ENCODE results near the gene LRP2BP.
A peak's percentile ranks its signal among the peaks of the same experiment; 100 is the strongest.
"Not testable (repeated sequence)": the region's sequence is repeated elsewhere in the genome, so short reads cannot be mapped to it uniquely, and the experiment has no call there.

The LRP2BP gene

DNA sequence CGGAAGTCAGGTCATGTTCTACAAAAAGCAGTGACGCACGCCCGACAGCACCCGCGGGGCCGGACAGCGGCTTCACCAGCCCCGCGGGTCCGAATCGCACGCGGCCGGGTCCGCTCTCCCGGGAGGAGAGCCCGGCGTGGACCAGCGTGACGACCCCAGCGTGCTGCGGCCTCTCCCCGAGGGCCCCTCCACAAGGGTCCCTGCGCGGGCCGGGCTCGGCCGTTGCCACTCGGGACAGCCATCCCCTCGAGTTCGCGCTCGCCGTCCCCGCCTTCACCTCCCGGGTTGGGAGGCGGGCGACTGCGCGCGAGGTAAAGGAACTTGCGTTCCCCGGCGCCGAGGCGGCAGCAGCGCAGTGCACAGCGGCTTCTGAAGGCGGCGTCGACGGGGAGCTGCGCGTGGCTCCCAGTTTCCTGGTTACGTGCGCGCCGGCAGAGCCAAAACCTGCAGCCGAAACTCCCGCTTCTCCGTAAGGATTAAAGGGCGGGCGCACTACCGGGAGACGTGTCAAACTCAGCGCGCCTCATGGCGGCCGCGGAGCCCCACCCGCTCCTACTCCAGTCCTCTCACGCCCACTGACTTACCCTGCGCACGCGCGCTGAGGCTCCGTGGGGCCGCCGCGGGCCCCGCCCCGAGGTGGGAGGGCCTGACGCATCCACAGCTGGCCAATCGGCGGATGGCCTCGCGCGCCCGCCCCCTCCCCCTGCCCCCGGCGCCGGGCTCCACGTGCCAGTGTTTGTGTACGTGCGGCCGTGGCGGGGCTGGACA lies 416 bp upstream of the LRP2BP start:
- peak; percentile 88 to 95 (median 94) for DNase-seq (ENCODE audit: low read depth in 3 of 3)

DNA sequence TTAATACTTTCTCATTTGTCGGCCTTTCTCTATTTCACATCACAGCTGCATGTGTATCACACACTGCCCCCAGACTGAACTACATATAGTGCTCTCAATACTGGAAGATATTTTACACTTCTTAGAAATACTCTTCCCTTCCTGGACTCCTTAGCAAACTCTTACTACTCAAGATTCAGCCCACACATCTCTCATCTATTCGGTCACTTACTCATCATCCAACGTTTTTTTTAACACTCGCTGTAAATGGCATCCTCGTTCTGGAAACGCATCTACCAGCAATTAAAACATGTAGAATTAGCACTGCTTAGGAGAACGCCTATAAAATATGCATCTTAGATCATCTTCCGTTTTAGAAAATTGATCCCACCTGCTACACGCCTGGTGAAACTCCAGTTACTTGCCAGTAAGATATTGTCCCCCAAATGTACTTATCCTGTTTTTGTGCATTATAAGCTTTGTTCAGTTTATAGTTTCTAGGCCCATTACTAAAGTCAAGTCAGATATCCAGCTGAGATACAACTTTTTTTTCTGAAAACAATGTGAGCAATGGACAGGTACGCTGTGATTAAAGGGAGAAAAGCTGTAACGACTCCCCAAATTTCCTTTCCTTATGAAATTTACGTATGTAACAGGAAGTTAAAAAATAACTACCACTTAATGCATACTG lies 1.0 kb downstream of the LRP2BP start:
- DNase-seq (ENCODE audit: low read depth in 3 of 3) = no peak

DNA sequence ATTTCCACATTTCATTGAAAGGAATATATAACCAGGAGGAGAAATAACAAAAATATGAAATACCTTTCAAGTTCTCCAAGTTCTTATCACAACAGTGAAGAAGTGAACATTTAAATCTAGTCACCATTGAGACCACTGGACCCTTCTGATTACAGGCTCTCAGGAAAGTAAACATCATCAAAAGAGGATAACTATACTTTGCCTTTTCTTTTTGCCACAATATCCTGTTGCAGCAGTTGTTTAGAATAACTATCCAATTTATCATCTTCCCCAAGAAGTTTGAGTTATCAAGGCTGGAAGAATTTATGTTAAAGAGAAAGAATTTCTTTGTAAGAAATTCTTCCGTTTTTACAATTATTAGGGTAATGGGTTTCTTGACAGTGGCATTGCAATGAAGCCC lies 3.6 kb downstream of the LRP2BP start:
- no peak for DNase-seq (ENCODE audit: low read depth in 3 of 3)

DNA sequence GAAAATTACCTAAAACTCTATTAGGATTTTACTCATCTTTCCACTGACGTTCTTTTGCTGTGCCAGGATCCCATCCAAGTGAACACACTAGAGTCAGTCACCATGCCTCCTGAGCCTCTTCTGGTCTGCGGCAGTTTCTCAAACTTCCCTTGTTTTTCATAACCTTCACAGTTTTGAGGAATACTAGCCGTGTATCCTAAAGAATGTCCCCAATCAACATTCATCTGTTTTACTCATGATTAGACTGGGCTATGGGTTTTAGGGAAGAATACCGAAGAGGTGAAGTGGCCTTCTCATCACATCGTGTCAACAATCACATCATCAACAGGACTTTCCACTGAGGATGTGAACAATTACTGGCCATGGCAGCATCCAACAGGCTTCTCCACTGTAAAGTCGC lies 4.8 kb downstream of the LRP2BP start:
- DNase-seq (ENCODE audit: low read depth in 3 of 3) = no peak

DNA sequence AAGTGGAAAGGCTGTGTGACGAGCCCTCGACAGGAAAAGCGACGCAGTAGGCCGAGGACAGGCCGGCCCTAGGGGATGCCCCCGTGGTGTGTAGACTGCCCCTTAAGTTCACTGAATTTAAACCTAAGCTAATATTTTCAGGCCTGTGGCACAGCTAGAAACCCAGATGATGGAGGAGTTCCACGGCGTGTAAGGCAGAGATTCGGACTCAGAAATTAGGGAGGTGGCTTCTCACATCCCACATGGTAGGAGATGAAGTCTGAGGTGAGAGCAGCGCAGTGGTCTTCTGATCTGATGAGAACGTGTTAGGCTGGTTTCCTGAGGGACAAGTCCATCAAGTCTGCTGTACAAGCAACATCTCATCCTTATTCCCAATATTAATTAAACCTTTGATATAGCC lies 7.8 kb downstream of the LRP2BP start:
- no peak for DNase-seq (ENCODE audit: low read depth in 3 of 3)

DNA sequence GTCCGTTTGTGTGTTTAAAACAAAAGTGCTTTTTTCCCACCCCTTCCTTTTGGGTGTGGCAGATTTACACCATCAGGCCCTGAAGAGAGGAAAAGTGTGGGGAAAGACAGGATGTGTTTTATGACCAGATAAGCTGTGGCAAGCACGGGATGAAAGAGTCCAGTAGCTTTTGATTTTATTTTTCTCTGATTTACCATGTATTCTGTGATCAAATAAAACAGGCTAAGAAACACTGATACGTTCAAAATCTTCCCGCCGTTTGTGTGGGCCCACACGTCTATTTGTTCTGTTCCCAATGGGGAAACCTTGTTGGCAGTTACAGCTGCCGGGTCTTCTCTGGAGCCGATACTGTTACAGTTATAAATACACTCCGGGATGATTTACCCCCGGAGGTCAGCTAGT lies 10.8 kb downstream of the LRP2BP start:
- no peak for DNase-seq (ENCODE audit: low read depth in 3 of 3)

DNA sequence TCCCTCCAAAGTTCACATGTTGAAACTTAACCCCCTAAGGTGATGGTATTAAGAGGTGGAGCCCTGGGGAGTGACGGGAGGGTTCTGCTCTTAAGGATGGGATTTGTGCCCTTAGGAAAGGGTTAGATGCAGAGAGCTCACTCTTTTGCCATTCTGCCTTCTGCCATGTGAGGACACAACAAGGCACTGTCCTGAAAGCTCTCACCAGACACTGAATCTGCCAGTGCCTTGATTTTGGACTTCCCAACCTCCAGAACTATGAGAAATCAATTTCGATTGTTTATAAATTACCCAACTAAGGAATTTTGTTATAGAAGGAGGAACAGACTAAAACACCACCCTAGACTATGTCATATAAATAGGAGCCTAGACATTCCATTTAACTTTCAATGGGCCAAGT lies 11.7 kb downstream of the LRP2BP start:
- DNase-seq (ENCODE audit: low read depth in 3 of 3) = no peak

DNA sequence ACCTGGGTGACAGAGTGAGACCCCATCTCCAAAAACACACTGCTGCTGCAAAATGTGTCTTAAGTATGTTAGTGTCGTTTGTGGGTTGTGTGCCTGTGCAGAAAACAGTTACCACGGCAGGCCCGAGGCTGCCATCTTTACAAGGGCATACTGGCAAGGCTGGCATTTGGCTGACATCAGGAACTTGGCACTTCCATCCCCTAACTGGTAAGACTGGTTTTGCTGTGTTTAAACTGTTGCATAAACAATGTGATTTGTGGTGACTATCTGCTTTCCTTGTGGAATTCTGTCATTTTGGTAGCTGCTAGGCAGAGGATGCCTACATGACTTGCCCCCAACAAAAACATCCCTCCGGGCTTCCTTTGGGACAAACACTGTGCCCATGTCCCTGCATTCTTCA lies 12.3 kb downstream of the LRP2BP start:
- DNase-seq (ENCODE audit: low read depth in 3 of 3) = no peak

DNA sequence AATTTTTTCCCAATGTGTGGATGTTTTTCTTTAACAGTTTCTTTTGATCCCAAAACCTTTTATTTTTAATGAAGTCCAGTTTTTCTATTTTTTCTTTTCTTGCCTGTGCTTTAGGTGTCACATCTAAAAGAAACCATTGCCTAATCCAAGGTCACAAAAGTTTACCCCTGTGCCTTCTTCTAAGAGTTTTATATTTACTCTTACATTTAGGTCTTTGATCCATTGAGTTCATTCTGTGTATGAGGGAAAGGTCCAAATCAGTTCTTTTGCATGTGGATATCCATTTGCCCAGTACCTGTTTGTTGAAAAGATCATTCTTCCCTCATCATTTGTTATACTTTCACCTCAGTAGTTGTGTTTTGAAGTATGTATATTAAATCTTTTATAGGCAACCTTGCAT lies 13.0 kb downstream of the LRP2BP start:
- DNase-seq (ENCODE audit: low read depth in 3 of 3) = no peak

DNA sequence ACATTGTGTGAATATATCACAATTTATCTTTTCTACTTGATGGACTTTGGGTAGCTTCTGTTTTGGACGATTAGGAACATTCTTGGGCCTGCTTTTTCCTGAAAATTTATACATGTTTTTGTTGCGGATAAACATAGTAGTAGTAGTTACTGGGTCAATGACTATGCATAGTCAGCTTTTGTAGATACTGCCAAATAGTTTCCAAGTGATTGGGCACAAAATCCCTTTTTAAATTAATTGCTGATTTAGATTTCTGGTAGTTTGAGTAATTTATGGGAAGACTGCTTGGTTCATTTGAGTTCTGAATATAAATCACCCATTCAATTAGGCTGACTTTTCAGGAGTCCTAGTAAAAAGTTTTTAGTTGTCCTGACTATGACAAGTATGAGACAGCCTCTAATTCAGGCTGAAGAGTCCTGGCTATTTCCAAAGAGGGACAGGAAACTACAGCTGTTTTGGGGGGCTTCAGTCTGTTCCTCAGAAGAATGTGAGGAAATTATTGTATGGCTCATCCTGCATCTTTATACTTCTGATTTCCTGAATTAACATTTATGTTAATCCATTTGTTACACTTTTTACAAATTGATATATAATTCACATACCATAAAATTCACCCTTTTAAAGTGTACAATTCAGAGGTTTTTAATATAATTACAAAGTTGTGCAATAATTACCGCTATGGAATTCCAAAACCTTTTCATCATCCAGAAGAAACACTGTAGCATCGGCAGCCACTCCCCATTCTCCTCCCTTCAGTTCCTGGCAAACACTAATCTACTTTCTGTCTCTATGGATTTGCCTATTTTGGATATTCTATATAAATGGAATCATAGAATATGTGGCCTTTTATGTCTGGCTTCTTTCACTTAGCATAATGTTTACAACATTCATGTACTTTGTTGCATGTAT lies 14.2 kb downstream of the LRP2BP start:
- no peak for DNase-seq (ENCODE audit: low read depth in 3 of 3)

DNA sequence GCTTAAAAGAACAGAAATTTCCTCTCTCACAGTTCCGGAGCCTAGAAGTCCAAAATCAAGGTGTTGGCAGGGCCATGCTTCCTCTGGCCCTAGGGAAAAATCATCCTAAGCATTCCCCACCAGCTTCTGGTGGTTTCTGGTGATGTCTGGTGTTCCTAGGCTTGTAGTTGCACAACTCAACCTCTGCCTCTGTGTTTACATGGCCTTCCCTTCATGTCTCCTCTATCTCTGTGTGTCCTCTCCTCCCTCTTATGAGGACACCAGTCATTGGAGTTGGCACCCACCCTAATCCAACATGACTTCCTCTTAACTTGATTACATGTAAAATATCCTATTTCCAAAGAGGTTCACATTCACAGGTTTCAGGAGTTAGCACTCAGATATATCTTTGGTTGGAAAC lies 15.4 kb downstream of the LRP2BP start:
- DNase-seq (ENCODE audit: low read depth in 3 of 3) = no peak

DNA sequence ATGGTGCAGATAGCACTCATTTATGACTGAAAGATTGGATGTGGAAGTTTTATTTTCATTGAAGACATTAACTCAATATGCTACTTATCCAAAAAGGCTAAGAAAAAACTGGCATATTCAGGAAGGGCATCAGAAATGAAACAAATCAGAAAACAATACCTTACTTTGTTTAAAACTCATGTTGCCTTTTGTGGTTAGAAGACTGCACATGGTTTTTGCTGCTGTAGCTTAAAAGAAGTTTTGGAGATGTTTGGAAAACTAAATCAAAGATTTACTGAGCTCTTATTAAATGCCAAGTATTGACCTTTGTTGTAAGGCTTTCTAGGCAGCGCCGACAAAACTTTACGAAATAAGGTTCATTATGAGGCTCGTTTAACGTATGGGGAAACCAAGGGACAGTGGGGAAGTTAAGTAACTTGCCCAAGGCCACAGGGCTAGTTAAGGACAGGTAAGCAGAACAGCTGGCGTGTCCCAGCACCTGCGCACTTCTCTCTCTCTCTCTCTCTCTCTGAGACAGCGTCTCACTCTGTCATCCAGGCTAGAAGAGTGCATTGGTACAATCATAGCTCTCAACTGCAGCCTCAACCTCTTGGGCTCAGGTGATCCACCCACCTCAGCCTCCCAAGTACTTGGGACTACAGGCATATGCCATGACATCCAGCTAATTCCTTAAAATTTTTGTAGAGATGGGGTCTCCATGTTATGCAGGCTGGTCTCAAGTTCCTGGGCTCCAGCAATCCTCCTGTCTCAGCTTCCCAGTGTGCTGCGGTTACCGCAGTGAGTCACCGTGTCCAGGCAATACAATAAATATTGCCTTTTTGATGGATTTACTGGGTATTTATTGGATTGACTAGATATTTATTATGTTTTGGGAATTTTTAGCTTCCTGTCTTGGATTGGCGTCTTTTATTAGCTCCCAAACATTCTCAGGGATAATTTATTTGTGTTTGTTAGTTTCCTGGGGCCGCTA lies 16.1 kb downstream of the LRP2BP start:
- no peak for DNase-seq (ENCODE audit: low read depth in 3 of 3)

DNA sequence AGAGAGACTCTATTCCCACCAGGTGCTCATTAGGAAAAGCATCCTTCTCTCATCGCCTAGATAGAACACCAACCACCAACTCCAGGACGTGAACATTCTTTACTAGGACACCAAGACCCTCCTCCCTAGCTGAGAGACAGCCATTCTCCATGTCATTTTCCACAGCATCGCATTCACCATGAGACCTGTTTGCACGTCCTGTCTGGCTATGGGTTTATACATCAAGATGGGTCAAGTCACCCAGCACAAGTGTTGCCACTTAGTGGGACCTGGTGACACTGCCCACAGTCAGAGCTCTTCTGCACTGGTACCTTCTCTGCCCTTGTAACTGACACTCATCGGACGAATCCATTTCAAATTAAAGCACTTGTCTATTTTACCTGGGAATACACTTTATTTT lies 17.5 kb downstream of the LRP2BP start:
- DNase-seq (ENCODE audit: low read depth in 3 of 3) = no peak

DNA sequence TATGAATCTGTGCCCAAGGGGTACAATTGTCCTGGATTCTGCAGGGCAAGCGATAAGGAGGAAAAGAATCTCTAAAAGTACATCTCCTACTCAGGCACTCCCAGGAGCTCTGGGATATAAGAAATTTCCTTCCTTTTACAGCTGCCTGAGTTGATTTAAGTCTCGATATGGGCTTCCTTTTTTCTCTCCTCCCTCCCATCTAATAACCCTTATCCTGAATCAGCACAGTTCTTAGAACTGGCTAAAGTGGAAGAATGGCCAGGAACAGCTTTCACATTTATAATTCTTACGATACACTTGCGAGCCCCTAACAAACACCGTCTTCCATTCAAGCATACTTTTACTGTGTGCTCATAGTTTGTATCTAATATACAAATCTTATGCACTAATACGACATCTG lies 21.2 kb downstream of the LRP2BP start:
- no peak for DNase-seq (ENCODE audit: low read depth in 3 of 3)

DNA sequence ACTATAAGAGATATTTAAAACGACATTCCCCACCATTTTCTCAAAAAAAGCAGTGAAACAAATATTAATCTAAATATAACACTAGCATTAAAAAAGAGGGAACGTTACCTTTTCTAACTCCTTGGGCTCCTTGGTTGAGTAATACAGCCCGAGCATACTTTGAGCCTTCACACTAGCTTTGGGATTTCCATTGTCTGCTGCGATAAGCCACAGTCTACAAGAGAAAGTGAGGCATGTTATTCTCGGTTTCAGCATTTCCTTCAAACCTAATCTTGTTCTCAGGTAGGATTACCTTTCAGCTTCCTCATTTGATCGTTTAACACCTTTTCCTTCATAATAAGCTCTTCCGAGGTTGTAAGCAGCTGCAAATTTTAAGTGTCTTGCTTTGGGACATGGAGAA lies 21.7 kb downstream of the LRP2BP start:
- no peak for DNase-seq (ENCODE audit: low read depth in 3 of 3)

DNA sequence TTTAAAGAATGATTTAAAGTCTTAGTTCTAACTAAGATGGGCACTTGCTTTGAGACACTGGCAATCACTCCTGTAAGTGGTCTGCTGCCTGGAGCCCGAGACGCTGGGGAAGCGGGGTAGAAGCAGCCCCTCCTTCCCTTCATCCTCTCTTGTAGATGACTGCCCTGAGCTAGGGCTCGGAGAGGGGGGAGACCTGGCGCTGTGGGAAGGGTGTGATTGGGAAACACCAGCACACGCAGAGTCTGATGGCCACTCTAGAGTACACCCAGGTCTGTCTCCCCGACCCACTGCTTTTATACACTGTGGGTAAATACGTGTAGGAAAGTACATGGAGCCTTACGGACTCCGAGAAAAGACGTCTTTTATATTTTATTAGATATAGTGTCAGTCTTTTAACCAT lies 24.0 kb downstream of the LRP2BP start:
- no peak for DNase-seq (ENCODE audit: low read depth in 3 of 3)

DNA sequence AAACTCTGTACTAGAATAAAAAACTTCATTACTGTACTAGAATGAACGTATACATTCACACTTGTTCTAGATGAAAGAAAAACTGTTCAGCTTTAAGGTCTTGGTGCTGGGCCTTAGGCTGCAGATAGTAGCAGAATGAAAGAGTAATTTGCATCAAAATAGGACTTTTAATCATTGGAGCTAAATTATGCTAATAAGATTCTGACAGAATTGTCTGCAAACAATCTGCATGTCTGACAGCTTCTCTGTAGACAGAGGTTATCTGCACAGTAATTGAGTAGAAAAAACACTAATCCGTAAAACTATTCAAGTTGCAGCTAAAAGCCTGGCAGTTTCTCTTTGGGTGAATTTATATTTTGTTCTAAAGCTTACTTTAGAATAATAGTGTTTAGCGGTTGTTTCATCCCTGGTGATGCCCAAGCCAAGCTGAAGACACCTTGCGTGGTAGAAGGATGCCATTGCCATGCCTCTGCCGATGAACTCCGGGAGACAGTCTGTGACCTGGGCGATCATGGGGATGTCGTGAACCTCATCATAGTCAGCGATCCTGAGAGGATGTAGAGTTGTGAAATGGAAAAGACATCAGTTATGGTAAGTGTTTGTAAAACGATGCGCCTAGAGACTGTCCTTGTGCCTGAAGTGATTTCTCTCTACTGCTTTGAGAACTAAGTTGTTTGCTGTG lies 25.3 kb downstream of the LRP2BP start:
- no peak for DNase-seq (ENCODE audit: low read depth in 3 of 3)

DNA sequence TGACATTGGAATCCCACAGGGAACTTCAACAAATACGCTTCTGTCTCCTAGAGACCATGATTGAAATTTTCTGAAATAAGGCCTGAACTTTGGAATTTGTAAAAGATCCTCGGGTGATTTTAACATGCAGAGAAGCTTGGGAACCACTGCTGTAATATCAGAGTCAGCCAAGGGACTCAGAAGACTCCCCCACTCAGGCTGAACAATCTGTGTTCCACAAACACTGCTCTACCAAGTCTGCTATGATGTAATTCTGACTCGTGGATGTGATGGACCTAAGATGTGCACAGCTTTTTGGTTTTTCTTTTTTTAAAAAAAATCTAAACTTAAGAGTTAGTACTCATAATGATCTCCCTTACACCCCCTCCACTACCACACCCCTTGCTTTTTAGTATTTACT lies 26.0 kb downstream of the LRP2BP start:
- no peak for DNase-seq (ENCODE audit: low read depth in 3 of 3)

DNA sequence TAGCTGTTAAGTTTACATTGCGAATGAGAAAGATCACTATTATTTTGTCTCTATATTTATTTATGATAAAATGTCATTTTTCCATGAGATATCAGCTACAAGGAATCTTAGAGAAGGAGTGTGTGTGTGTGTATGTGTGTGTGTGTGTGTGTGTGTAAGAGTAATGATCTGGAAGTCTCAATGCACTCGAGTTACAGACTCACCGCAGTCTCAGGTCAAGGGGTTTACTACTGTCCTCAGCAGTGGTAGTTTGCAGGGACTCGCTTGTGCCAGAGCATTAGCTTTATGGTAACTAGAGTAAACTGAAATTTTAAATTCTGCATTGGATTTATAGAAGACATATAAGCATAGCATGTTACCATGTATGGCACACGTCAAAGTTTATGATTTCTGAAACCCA lies 30.8 kb downstream of the LRP2BP start:
- no peak for DNase-seq (ENCODE audit: low read depth in 3 of 3)

DNA sequence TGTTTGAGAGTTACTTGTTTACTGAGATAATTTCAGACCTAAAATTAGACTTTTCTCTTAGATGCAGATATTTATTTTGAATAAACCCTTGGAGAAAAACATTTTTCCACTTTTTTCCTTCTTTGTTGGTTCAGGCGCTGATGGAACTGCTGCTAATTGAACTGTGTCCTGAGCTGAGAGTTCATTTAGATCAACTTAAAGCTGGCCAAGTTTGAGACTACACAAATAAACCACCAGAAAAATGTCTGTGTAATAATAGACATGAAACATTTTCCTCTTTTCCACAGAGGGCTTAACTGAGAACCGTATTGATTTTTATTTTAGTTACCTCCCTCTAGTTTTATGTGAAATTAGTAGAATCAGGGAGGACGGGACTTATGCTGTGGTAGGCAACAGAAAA lies 32.5 kb downstream of the LRP2BP start:
- no peak for DNase-seq (ENCODE audit: low read depth in 3 of 3)

DNA sequence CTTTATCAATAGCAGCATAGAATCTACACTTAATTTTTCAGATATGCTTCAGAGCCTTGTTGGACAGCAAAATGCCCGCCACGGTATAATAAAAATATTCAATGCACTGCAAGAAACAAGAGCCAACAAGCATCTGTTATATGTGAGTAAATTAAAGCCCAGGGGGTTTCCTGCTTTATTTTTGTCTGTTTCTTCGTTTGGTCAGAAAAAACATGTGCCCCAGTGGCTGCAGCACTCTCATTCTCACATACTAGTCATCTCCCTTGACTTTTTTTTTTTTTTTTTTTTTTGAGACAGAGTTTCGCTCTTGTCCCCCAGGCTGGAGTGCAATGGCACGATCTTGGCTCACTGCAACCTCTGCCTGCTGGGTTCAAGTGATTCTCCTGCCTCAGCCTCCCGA lies 33.2 kb downstream of the LRP2BP start:
- DNase-seq (ENCODE audit: low read depth in 3 of 3) = not testable (repeated sequence)

All from stimulated activated CD4-positive, alpha-beta T cell treated with anti-CD3 and anti-CD28 coated beads, TNF-alpha, amount 100 ng/mL, for 48 hours (primary cell).